Renal cortical epithelial cell (primary cell): ENCODE data around the gene GABBR1. TPM values are rescaled to one million over a fixed set of nuclear protein-coding genes. Genes with fewer than 3 reads are reported as not detected.
A peak's percentile ranks its signal among the peaks of the same experiment; 100 is the strongest.

Experiments
- DNase-seq: peaks from one replicate; pipeline ENCODE4 v3.0.0-alpha.2; 2011; ENCODE audit warnings: low read depth
- total RNA-seq: library from RNA; depleted of rRNA; stranded (reverse); fragments of >200 nt; gene quantifications from 2 replicates; pipeline ENCODE4 v1.2.3, GENCODE V29; 2014

Gene GABBR1
- total RNA-seq, 1 donor from 2014 or later = 10.2 TPM

- no peak for DNase-seq
Observed at GRCh38 chr6:29566856-29567255, 66.1 kb downstream of the GABBR1 start.

- DNase-seq = no peak
Observed at GRCh38 chr6:29564875-29565274, 68.1 kb downstream of the GABBR1 start.

- DNase-seq = no peak
Observed at GRCh38 chr6:29563435-29563965, 69.5 kb downstream of the GABBR1 start.

- no peak for DNase-seq
Observed at GRCh38 chr6:29561606-29562181, 71.3 kb downstream of the GABBR1 start.

GRCh38 chr6:29561091-29561490, 71.9 kb downstream of the GABBR1 start:
- DNase-seq = peak; percentile 6

GRCh38 chr6:29559524-29560287, 73.3 kb downstream of the GABBR1 start, which contains the start of gene UBD:
Gene UBD (minus strand): TSS chr6:29559732. CDS start chr6:29559701, 31 bp downstream.
- DNase-seq = no peak

GRCh38 chr6:29558439-29559079, 74.4 kb downstream of the GABBR1 start:
- no peak for DNase-seq

GRCh38 chr6:29557320-29557719, 75.7 kb downstream of the GABBR1 start:
- no peak for DNase-seq

- no peak for DNase-seq
Observed at GRCh38 chr6:29554764-29555163, 78.2 kb downstream of the GABBR1 start.

- DNase-seq = peak; percentile 3
Observed at GRCh38 chr6:29553268-29554057, 79.5 kb downstream of the GABBR1 start.

GRCh38 chr6:29552512-29553051, 80.4 kb downstream of the GABBR1 start:
- peak; percentile 70 for DNase-seq

- no peak for DNase-seq
Observed at GRCh38 chr6:29547573-29547972, 85.4 kb downstream of the GABBR1 start.

GRCh38 chr6:29537714-29538403, 95.1 kb downstream of the GABBR1 start:
- no peak for DNase-seq

GRCh38 chr6:29532320-29532951, 100.5 kb downstream of the GABBR1 start:
- no peak for DNase-seq

GRCh38 chr6:29531668-29532067, 101.3 kb downstream of the GABBR1 start:
- no peak for DNase-seq

GRCh38 chr6:29530671-29531310, 102.2 kb downstream of the GABBR1 start:
- no peak for DNase-seq

GRCh38 chr6:29529956-29530355, 103.0 kb downstream of the GABBR1 start:
- no peak for DNase-seq

- DNase-seq = no peak
Observed at GRCh38 chr6:29528988-29529560, 103.9 kb downstream of the GABBR1 start.

- no peak for DNase-seq
Observed at GRCh38 chr6:29528300-29528931, 104.6 kb downstream of the GABBR1 start.
